ENCODE data around the gene MAP2K6.

DNA sequence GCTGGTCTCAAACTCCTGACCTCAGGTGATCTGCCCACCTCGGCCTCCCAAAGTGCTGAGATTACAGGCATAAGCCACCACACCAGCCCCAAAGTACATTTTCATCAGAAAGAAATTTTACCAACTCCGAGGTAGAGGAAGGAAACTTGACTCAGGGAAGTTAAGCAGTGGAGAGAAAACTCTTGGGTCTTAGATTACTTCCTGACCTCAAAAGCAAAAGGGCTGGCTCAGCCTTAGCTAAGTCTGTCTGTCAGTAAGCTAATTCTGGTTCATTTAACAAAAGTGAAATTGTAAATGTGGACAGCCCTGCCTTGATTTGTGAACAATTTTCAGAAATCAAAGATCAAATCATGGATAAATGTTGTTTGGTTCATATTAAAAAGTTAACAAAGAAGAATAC, 30.6 kb downstream of the MAP2K6 start:
- TF ChIP-seq, protein P1, sequence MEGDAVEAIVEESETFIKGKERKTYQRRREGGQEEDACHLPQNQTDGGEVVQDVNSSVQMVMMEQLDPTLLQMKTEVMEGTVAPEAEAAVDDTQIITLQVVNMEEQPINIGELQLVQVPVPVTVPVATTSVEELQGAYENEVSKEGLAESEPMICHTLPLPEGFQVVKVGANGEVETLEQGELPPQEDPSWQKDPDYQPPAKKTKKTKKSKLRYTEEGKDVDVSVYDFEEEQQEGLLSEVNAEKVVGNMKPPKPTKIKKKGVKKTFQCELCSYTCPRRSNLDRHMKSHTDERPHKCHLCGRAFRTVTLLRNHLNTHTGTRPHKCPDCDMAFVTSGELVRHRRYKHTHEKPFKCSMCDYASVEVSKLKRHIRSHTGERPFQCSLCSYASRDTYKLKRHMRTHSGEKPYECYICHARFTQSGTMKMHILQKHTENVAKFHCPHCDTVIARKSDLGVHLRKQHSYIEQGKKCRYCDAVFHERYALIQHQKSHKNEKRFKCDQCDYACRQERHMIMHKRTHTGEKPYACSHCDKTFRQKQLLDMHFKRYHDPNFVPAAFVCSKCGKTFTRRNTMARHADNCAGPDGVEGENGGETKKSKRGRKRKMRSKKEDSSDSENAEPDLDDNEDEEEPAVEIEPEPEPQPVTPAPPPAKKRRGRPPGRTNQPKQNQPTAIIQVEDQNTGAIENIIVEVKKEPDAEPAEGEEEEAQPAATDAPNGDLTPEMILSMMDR (conservative IDR thresholded peaks at IDR 0.05; ENCODE audit: low read depth, low read length), result no peak
- no peak for TF ChIP-seq EZH2phosphoT487 (IDR thresholded peaks at IDR 0.05; ENCODE audit: borderline replicate concordance, low read length)

Data from PC-3 (cell line).